ENCODE data around the gene PELI2. TPM values are rescaled to one million over a fixed set of nuclear protein-coding genes. Genes with fewer than 3 reads are reported as not detected.

The PELI2 gene
- polyA plus RNA-seq, 1 donor (not counting 4 experiments of a cell fraction or from before 2014, with no cell fraction given) = not detected

DNA sequence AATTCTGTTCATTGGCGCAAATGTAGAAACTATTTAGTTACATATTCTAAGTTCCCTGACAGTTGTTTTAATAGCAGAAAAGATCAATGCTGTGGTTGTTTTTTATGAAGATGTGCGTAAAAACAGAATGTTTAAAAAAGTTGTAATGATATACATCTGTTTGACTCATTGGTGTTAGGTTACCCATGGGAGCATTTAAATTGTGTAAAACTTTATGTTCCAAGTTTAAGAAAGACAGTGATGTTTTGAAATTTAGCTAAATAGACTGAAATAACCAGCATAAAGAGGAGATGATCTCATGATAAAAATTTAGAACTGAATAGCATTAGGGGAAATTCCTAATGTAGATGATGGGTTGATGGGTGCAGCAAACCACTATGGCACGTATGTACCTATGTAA is 3.6 kb downstream of the PELI2 start:
- H2AFZ ChIP-seq (ENCODE audit: control insufficient read depth, low read length) = no peak overlapping the region
- no peak overlapping the region for H3K4me2 ChIP-seq (ENCODE audit: control insufficient read depth, extremely low read depth, insufficient read depth, low read depth, low read length)
- no peaks in the 10 kb centered on the region for H3K9me1 ChIP-seq (ENCODE audit: control insufficient read depth, extremely low read depth, insufficient read depth, low read length)
- H4K20me1 ChIP-seq (ENCODE audit: control insufficient read depth, extremely low read depth, insufficient read depth, low read length) = no peaks in the 10 kb centered on the region
- no peak overlapping the region for H3K27ac ChIP-seq (ENCODE audit: control insufficient read depth, insufficient read depth, low read length)
- dilution Hi-C loops (cut with MboI; ENCODE audit: extremely low pct_ligation_motif_present, low sequenced_read_pairs) = no loop called here
- H3K36me3 ChIP-seq (ENCODE audit: control insufficient read depth in 2 of 2, extremely low read depth in 1 of 2, insufficient read depth in 2 of 2, low read length in 2 of 2) = no peaks in the 10 kb centered on the region
- H3K9ac ChIP-seq (ENCODE audit: control insufficient read depth, extremely low read depth, insufficient read depth, low read length) = no peak overlapping the region
- H3K4me1 ChIP-seq (ENCODE audit: control insufficient read depth, extremely low read depth, insufficient read depth, low read length) = peaks cover 2% of the 10 kb centered on the region
- no peak overlapping the region for H3K4me3 ChIP-seq (ENCODE audit: control insufficient read depth in 2 of 3, extremely low read depth in 1 of 3, insufficient read depth in 2 of 3, low read depth in 1 of 3, low read length in 3 of 3)
- no peaks in the 10 kb centered on the region for H3K9me3 ChIP-seq (ENCODE audit: control insufficient read depth, low read depth, low read length)
- H3K79me2 ChIP-seq (ENCODE audit: control insufficient read depth, insufficient read depth, low read length) = no peaks in the 10 kb centered on the region
- H3K27me3 ChIP-seq (ENCODE audit: control insufficient read depth, extremely low read depth, insufficient read depth, low read length) = peaks cover 55% of the 10 kb centered on the region
- no peak for TF ChIP-seq EZH2 (IDR thresholded peaks at IDR 0.05; ENCODE audit: low read length)
- TF ChIP-seq, protein P1, sequence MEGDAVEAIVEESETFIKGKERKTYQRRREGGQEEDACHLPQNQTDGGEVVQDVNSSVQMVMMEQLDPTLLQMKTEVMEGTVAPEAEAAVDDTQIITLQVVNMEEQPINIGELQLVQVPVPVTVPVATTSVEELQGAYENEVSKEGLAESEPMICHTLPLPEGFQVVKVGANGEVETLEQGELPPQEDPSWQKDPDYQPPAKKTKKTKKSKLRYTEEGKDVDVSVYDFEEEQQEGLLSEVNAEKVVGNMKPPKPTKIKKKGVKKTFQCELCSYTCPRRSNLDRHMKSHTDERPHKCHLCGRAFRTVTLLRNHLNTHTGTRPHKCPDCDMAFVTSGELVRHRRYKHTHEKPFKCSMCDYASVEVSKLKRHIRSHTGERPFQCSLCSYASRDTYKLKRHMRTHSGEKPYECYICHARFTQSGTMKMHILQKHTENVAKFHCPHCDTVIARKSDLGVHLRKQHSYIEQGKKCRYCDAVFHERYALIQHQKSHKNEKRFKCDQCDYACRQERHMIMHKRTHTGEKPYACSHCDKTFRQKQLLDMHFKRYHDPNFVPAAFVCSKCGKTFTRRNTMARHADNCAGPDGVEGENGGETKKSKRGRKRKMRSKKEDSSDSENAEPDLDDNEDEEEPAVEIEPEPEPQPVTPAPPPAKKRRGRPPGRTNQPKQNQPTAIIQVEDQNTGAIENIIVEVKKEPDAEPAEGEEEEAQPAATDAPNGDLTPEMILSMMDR (optimal IDR thresholded peaks at IDR 0.05 in 1 of 3, IDR thresholded peaks at IDR 0.05 in 1 of 3, conservative IDR thresholded peaks at IDR 0.05 in 1 of 3; ENCODE audit: extremely low read depth in 1 of 3, insufficient read depth in 2 of 3, low read length in 3 of 3) = no peak
- FAIRE-seq = no peak
- no peak for DNase-seq (ENCODE audit: low read depth, low spot score)

DNA sequence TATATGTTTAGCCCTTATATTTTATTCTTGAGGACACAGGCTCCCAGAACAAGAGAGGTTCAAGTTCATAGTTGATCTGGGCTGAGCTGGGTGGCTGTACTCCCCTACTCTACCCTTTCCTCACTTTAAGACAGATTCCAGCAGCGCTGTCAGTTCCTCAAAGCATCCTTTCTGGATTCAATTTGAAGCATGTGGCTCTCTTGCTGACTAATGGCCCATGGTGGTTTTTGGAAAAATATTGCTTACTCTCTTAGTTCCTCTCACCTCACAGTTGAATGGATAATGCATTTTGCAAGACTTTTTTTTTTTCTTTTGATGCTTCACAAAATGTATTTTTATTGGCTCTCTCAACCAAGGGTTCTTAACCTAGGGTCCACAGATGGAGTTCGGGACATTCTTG is 4.1 kb downstream of the PELI2 start:
- no peaks in the 10 kb centered on the region for H3K79me2 ChIP-seq (ENCODE audit: control insufficient read depth, insufficient read depth, low read length)
- FAIRE-seq = no peak
- H3K36me3 ChIP-seq (ENCODE audit: control insufficient read depth in 2 of 2, extremely low read depth in 1 of 2, insufficient read depth in 2 of 2, low read length in 2 of 2) = no peaks in the 10 kb centered on the region
- peaks cover 2% of the 10 kb centered on the region for H3K4me1 ChIP-seq (ENCODE audit: control insufficient read depth, extremely low read depth, insufficient read depth, low read length)
- no peaks in the 10 kb centered on the region for H4K20me1 ChIP-seq (ENCODE audit: control insufficient read depth, extremely low read depth, insufficient read depth, low read length)
- no peak for TF ChIP-seq EZH2 (IDR thresholded peaks at IDR 0.05; ENCODE audit: low read length)
- TF ChIP-seq, protein P1 (optimal IDR thresholded peaks at IDR 0.05 in 1 of 3, IDR thresholded peaks at IDR 0.05 in 1 of 3, conservative IDR thresholded peaks at IDR 0.05 in 1 of 3; ENCODE audit: extremely low read depth in 1 of 3, insufficient read depth in 2 of 3, low read length in 3 of 3) = no peak
- peaks cover 52% of the 10 kb centered on the region for H3K27me3 ChIP-seq (ENCODE audit: control insufficient read depth, extremely low read depth, insufficient read depth, low read length)
- no peaks in the 10 kb centered on the region for H3K9me1 ChIP-seq (ENCODE audit: control insufficient read depth, extremely low read depth, insufficient read depth, low read length)
- H3K9ac ChIP-seq (ENCODE audit: control insufficient read depth, extremely low read depth, insufficient read depth, low read length) = no peak overlapping the region
- no peak overlapping the region for H2AFZ ChIP-seq (ENCODE audit: control insufficient read depth, low read length)
- no peak overlapping the region for H3K27ac ChIP-seq (ENCODE audit: control insufficient read depth, insufficient read depth, low read length)
- no peak for DNase-seq (ENCODE audit: low read depth, low spot score)
- no peak overlapping the region for H3K4me3 ChIP-seq (ENCODE audit: control insufficient read depth in 2 of 3, extremely low read depth in 1 of 3, insufficient read depth in 2 of 3, low read depth in 1 of 3, low read length in 3 of 3)
- no peaks in the 10 kb centered on the region for H3K9me3 ChIP-seq (ENCODE audit: control insufficient read depth, low read depth, low read length)
- dilution Hi-C loops (cut with MboI; ENCODE audit: extremely low pct_ligation_motif_present, low sequenced_read_pairs) = no loop called here
- no peak overlapping the region for H3K4me2 ChIP-seq (ENCODE audit: control insufficient read depth, extremely low read depth, insufficient read depth, low read depth, low read length)

All from keratinocyte (primary cell).